ENCODE data around the gene MIOX. TPM values are rescaled to one million over a fixed set of nuclear protein-coding genes. Genes with fewer than 3 reads are reported as not detected.

Gene MIOX
- polyA plus RNA-seq, 1 donor from 2014 or later: not detected

DNA sequence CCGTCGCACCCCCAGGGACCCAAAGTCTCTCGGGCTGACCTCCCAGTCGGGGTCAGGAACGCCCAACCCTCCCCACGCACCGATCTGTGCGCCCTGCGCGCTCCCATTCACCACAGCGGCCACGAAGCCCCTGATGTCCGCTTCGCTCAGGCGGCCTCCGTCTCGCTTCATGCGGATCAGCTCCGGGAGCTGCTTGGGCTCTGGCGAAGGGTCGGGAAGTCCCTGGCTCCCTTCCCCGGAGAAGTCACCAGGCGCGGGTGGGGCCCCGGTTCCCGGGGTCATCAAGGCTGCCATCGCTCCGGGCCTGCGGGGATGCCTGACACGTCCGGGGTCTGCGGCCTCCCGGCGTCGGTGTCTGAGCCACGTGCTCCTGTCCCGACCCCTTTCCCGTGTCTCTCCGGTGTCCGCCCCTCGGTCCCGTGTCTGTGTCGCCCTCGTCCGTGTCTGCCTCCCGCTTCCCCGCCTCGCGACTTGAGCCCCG, 42.8 kb downstream of the MIOX start:
- Histone ChIP-seq H3K4me2 (ENCODE audit: low read length) (no peak overlapping the region), H4K20me1 (ENCODE audit: insufficient read depth) (no peaks in the 10 kb centered on the region), H3K79me2 (replicated peaks; ENCODE audit: insufficient read depth, low read length) (no peaks in the 10 kb centered on the region), H3K9me2 (ENCODE audit: insufficient read depth, low read length) (no peaks in the 10 kb centered on the region), H3K9ac (ENCODE audit: low read length) (no peak overlapping the region), H3K27ac (ENCODE audit: low read length) (no peak overlapping the region), H3F3A (ENCODE audit: insufficient read depth, low read length, poor library complexity, severe bottlenecking) (no peaks in the 10 kb centered on the region), H3K9me3 (ENCODE audit: low read length) (no peaks in the 10 kb centered on the region), H3K36me3 (ENCODE audit: insufficient read depth, low read length) (no peaks in the 10 kb centered on the region), H3K4me3 (ENCODE audit: low read length) (no peak overlapping the region), H2AFZ (ENCODE audit: low read depth, low read length) (no peak overlapping the region), H3K27me3 (ENCODE audit: insufficient read depth, low read depth, low read length) (peaks cover 34% of the 10 kb centered on the region)
- no peak for TF ChIP-seq POLR2AphosphoS5 (IDR thresholded peaks at IDR 0.05)
- TF ChIP-seq EZH2 (IDR thresholded peaks at IDR 0.05; ENCODE audit: borderline replicate concordance, insufficient read depth, low read length, poor library complexity, severe bottlenecking): no peak
- TF ChIP-seq TAF1 (IDR thresholded peaks at IDR 0.05; ENCODE audit: low read depth): no peak
- TF ChIP-seq, protein P1, sequence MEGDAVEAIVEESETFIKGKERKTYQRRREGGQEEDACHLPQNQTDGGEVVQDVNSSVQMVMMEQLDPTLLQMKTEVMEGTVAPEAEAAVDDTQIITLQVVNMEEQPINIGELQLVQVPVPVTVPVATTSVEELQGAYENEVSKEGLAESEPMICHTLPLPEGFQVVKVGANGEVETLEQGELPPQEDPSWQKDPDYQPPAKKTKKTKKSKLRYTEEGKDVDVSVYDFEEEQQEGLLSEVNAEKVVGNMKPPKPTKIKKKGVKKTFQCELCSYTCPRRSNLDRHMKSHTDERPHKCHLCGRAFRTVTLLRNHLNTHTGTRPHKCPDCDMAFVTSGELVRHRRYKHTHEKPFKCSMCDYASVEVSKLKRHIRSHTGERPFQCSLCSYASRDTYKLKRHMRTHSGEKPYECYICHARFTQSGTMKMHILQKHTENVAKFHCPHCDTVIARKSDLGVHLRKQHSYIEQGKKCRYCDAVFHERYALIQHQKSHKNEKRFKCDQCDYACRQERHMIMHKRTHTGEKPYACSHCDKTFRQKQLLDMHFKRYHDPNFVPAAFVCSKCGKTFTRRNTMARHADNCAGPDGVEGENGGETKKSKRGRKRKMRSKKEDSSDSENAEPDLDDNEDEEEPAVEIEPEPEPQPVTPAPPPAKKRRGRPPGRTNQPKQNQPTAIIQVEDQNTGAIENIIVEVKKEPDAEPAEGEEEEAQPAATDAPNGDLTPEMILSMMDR (IDR thresholded peaks at IDR 0.05; ENCODE audit: poor library complexity, severe bottlenecking): no peak
- TF ChIP-seq SMC3 (conservative IDR thresholded peaks at IDR 0.05; ENCODE audit: poor library complexity): no peak
- TF ChIP-seq, protein P2, sequence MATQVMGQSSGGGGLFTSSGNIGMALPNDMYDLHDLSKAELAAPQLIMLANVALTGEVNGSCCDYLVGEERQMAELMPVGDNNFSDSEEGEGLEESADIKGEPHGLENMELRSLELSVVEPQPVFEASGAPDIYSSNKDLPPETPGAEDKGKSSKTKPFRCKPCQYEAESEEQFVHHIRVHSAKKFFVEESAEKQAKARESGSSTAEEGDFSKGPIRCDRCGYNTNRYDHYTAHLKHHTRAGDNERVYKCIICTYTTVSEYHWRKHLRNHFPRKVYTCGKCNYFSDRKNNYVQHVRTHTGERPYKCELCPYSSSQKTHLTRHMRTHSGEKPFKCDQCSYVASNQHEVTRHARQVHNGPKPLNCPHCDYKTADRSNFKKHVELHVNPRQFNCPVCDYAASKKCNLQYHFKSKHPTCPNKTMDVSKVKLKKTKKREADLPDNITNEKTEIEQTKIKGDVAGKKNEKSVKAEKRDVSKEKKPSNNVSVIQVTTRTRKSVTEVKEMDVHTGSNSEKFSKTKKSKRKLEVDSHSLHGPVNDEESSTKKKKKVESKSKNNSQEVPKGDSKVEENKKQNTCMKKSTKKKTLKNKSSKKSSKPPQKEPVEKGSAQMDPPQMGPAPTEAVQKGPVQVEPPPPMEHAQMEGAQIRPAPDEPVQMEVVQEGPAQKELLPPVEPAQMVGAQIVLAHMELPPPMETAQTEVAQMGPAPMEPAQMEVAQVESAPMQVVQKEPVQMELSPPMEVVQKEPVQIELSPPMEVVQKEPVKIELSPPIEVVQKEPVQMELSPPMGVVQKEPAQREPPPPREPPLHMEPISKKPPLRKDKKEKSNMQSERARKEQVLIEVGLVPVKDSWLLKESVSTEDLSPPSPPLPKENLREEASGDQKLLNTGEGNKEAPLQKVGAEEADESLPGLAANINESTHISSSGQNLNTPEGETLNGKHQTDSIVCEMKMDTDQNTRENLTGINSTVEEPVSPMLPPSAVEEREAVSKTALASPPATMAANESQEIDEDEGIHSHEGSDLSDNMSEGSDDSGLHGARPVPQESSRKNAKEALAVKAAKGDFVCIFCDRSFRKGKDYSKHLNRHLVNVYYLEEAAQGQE (IDR thresholded peaks at IDR 0.05; ENCODE audit: borderline replicate concordance): no peak
- TF ChIP-seq RAD21 (conservative IDR thresholded peaks at IDR 0.05): no peak
- TF ChIP-seq MXI1 (conservative IDR thresholded peaks at IDR 0.05; ENCODE audit: poor library complexity, severe bottlenecking): no peak
- TF ChIP-seq EP300 (conservative IDR thresholded peaks at IDR 0.05; ENCODE audit: poor library complexity, severe bottlenecking): no peak

DNA sequence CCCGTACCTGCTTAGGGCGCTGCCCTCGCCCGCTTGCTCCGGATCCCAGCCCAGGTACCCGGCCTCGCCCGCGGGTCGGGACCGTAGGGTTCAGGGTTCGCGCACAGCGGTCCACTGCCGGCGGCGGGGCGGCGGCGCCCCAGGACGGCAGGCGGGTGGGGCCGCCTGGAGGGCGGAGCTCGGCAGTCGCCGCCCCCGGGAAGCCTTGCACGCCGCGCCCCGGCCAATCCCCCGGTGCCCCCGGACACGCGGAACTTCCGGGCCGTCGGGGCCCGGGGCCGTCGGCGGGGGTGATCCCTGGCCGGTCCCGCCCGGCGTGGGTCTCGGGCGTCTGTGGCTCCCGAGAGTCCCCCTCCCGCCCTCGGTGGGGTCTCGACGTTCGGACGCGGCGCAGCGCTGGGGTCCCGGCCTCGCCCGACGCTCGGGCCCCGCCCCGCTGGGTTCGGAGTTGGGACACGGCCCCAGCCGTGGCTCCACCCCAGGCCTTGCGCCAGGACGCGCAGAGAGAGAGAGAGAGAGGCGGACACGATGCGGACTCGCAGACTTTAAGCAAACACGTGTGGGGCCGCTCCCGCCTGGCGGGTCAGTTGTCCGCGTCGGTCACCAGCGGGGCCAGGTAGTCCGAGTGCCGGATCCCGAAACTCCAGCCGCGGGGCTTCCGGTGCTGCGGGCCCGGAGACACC, 43.4 kb downstream of the MIOX start, which contains the start of gene TYMP:
TYMP (minus strand) TSS at position 116 of the 683 bp plus-strand sequence. CDS start 303 bp downstream, outside the sequence.
- H4K20me1 ChIP-seq (ENCODE audit: insufficient read depth): no peaks in the 10 kb centered on the region
- H3K79me2 ChIP-seq (replicated peaks; ENCODE audit: insufficient read depth, low read length): no peaks in the 10 kb centered on the region
- no peaks in the 10 kb centered on the region for H3K9me3 ChIP-seq (ENCODE audit: low read length)
- H3K9me2 ChIP-seq (ENCODE audit: insufficient read depth, low read length): no peaks in the 10 kb centered on the region
- H3K27ac ChIP-seq (ENCODE audit: low read length): no peak within 1 kb of the TSS
- TF ChIP-seq MXI1 (conservative IDR thresholded peaks at IDR 0.05; ENCODE audit: poor library complexity, severe bottlenecking) (no peak), POLR2AphosphoS5 (IDR thresholded peaks at IDR 0.05) (no peak), EZH2 (IDR thresholded peaks at IDR 0.05; ENCODE audit: borderline replicate concordance, insufficient read depth, low read length, poor library complexity, severe bottlenecking) (no peak), TAF1 (IDR thresholded peaks at IDR 0.05; ENCODE audit: low read depth) (no peak), SMC3 (conservative IDR thresholded peaks at IDR 0.05; ENCODE audit: poor library complexity) (no peak), EP300 (conservative IDR thresholded peaks at IDR 0.05; ENCODE audit: poor library complexity, severe bottlenecking) (no peak), RAD21 (conservative IDR thresholded peaks at IDR 0.05) (no peak)
- TF ChIP-seq, protein P1 (IDR thresholded peaks at IDR 0.05; ENCODE audit: poor library complexity, severe bottlenecking): no peak
- TF ChIP-seq, protein P2 (IDR thresholded peaks at IDR 0.05; ENCODE audit: borderline replicate concordance): no peak
- H2AFZ ChIP-seq (ENCODE audit: low read depth, low read length): no peak within 1 kb of the TSS
- peaks cover 34% of the 10 kb centered on the region for H3K27me3 ChIP-seq (ENCODE audit: insufficient read depth, low read depth, low read length)
- no peaks in the 10 kb centered on the region for H3K36me3 ChIP-seq (ENCODE audit: insufficient read depth, low read length)
- no peak within 1 kb of the TSS for H3K4me2 ChIP-seq (ENCODE audit: low read length)
- H3K4me3 ChIP-seq (ENCODE audit: low read length): peak within 1 kb of the TSS; percentile 57
- no peaks in the 10 kb centered on the region for H3F3A ChIP-seq (ENCODE audit: insufficient read depth, low read length, poor library complexity, severe bottlenecking)
- H3K9ac ChIP-seq (ENCODE audit: low read length): no peak within 1 kb of the TSS
